Globus pallidus (tissue), 1 donor: ENCODE measurements around the gene C22orf39.

Experiments used
- DNase-seq: peaks from one replicate; pipeline ENCODE4 v3.0.0-alpha.2; 2015; ENCODE audit warnings: low spot score

Gene C22orf39

DNA sequence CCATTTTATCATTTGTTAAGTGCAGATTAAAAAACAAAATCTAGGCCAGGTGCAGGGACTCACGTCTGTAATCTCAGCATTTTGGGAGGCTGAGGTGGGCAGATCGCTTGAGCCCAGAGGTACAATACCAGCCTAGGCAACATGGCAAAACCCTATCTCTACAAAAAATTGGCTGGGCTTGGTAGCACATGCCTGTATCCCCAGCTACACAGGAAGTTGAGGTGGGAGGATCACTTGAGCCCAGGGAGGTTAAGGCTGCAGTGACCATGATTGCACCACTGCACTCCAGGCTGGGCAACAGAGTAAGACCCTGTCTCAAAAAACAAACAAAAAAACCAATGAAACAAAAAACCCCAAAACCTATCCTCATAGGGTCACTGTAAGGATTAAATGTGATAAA is 48.9 kb downstream of the C22orf39 start:
- no peak for DNase-seq

DNA sequence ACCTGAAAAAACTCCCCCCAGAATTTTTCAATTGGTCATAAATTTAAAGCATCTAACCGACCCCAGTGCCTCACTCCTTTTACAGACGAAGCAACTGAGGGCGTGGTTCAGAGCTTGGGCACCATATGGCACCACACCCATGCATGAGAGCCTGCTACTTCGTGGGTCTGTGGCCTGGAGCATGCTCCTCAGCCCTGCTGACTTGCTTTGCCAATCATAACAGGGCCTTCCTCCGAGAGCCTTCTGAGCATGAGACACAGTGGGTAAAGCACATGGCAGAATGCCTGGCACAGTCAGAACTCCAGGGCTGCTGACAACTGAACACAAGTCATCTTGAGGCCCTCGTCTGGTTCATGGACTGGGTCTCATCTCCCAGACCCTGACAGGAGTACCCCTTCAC is 49.3 kb downstream of the C22orf39 start:
- no peak for DNase-seq

DNA sequence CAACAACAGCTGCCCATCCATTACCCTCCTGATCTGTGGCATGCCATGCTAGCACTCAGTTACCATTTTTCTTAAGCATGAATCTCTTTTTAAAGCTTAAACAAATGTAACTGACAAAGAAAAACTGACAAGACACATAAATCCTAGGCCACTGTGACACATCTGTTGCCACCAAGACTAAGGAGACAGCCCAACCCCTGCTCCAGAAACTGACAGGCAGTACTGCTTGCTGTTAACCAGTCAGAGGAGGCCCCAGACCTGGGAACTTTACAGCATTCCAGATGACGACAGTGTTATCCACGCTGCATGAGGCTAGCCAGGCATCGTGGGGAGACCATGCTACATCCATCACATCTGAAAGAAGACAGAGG is 49.8 kb downstream of the C22orf39 start:
- no peak for DNase-seq

DNA sequence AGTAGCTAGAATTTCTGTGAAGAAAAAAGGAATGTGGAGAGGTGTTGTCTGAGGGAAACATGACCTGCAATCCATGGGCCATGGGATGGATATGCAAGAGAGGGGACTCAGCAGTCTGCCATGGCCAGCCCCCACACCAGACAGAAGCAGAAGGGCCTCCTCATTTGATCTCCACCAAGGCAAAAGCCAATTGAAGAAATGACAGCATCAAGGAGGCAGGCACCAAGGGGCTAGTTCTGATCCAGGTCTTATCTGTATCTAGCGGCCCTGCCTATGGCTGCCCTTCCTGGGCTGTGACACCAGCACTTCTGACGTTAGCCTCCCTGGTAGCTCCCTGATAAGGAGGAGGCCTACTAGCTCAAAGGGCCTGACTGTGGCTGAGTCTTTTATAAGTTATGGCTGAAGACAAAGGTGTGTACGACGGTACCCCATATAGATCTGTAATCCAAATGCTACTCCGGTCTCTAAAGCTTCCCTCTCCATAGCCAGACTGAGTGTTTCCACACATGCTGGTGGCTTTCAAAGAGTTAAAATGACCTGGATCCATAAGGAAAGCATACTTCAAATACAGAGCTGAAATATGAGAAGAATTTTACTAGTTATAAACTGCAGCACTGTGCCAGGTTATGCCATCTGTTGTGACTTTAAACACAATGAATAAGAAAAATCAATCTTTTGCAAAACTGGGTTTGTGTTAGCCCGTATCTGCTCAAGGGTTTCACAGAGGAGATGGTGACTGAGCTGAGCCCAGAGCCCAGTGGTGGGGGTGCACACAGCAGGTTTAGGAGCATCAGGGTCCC is 50.4 kb downstream of the C22orf39 start:
- no peak for DNase-seq

DNA sequence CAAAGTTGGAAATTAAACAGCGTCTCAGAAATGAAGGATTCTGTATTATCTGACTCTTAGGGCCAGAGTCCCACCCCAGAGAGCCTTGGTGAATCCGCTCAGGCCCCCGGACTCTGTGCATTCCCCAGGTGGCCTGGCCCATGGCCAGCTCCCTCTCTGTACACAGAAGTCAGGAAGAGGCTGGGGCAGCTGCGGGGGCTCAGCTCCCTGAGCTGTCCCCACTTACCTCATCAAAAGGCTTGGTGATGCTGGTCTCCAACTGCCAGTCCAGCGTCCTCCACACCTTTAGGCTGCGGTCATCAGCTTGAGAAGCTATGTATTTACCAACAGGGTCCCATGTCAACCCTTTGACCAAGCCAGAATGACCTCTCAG is 51.0 kb downstream of the C22orf39 start:
- no peak for DNase-seq

DNA sequence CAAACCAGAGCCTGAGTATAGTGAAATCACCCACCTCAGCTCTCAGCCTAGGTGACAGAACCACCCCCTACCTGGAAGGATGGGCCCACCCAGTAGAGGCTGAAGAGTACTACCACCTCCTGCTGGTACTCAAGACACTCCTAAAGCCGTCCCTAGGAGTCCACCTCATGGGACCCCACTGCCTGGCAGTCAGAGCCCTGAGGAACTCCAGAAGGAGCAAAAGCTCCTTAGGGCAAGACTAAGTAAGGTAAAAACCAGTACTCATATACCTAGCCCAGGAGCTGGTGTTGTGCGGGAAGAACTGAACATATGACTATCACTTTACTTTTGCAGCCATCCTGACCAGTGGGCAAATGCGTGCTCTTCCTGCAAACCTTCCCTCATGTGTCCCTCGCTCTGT is 52.2 kb downstream of the C22orf39 start:
- DNase-seq = no peak

DNA sequence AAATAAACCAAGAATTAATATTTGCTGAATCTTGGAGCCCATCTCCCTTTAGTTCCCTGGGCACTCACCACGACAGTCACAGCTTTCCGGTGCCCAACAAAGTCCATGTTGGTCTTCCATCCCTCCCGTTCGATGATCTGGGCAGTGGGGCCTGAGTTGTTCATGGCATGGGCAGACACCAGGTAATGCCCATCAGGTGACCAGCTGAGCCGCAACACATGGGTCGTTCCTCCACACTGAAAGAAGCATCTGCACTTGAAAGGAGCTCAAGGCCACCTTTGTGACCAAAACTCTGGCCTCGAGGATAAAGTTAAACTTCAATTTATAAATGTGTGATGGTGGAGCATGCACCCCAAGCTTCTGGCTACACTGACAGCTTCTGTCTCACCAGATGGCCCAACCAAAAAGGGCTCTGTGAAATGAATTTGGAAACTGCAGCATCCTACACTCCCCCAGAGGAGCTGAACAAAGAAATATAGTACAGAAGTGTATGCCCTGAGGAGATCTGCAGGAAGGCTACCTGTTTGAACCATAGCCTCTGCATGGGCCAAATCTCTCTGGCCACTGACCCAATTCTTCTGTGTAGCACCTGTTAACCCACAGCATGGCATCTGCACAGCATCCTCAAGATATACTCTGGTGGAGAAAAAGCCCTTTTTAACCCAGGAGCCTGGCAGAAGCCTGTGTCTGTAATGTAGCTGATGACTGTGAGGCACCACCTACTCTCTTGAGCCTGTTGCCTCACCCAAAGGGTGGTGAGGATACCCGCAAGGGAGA is 53.0 kb downstream of the C22orf39 start:
- no peak for DNase-seq

DNA sequence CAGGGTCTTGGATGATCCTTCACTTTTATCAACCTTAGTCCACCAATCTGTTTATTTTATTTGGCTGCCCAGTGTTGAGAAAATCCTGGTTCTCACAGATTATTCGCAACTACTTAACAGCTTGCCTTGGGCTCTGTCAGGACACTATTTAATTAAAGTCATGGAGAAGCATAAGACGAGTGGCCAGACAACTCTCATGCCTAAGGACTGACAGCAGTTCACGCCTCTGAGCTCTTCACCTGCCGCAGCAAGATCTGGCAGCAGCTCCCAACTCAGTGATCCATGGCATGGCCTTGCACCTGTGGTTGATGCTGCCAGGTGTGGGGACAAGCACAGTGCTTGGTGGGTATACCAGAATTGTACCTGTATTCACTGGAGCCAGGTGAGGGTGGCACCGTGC is 53.8 kb downstream of the C22orf39 start:
- no peak for DNase-seq
